Activated T-cell treated with anti-CD3 and anti-CD28 coated beads, Interleukin-2, amount 50 U/mL, for 4 hours (primary cell): Measurements from ENCODE around the gene KCNQ1. TPM values are rescaled to one million over a fixed set of nuclear protein-coding genes. Genes with fewer than 3 reads are reported as not detected.

Experiments
- ATAC-seq, 2 donors: fragments of 200-7000 bp; cut with Tn5 transposase; one replicate each; pipeline ENCODE4 v1.10.0; 2021
- DNase-seq: peaks from one replicate; pipeline ENCODE4 v3.0.0-alpha.2; 2020
- H3K27me3 Mint-ChIP-seq: one replicate; pipeline ENCODE4 v1.8.0; 2021; ENCODE audit warnings: low read depth, mixed read lengths
- H3K36me3 Mint-ChIP-seq: one replicate; pipeline ENCODE4 v1.8.0; 2022; ENCODE audit warnings: mixed read lengths; ENCODE audit not compliant: insufficient read depth
- H3K4me1 Mint-ChIP-seq: one replicate; pipeline ENCODE4 v1.8.0; 2021; ENCODE audit warnings: low read depth, mixed read lengths
- H3K4me3 Mint-ChIP-seq: one replicate; pipeline ENCODE4 v1.8.0; 2021; ENCODE audit warnings: mild to moderate bottlenecking, moderate library complexity, mixed read lengths
- H3K9me3 Mint-ChIP-seq: one replicate; pipeline ENCODE4 v1.8.0; 2021; ENCODE audit warnings: mixed read lengths
- total RNA-seq, 3 donors: library from RNA; stranded (reverse); gene quantifications; one replicate each; pipeline ENCODE4 v1.2.1, GENCODE V29; 2021

KCNQ1 gene
- total RNA-seq, 3 donors from 2014 or later, result 2.3 to 3.0 (median 2.8) TPM

- Mint-ChIP-seq H3K27me3 (no peaks in the 10 kb centered on the region), H3K4me1 (peaks cover 3% of the 10 kb centered on the region), H3K36me3 (peaks cover 35% of the 10 kb centered on the region), H3K4me3 (no peak overlapping the region), H3K9me3 (peaks cover 35% of the 10 kb centered on the region)
- ATAC-seq (no peak), DNase-seq (no peak)
Observed at GRCh38 chr11:2818021-2818420, 373.2 kb downstream of the KCNQ1 start.

DNA sequence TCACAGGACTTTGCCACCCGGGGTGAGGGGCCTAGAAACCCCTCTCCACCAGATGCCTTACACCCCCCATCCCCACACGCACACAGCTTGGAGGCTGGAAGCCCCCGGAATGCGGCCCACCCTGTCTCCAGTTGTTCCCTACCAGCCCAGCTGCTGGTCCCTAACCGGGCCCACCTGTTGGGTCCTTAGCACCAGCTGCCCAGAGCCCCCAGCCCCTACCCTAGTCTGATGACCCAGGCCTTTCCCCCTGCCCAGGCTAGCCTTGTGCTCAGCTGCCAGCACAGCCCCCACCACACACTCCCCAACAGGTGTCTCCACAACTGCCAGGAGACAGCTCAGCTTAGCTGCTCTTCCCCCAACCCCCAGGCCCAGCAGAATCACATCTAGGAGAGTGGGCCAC is 373.7 kb downstream of the KCNQ1 start:
- peaks cover 39% of the 10 kb centered on the region for H3K36me3 Mint-ChIP-seq
- H3K9me3 Mint-ChIP-seq, result peaks cover 39% of the 10 kb centered on the region
- H3K27me3 Mint-ChIP-seq, result no peaks in the 10 kb centered on the region
- ATAC-seq, result no peak
- no peak for DNase-seq
- no peak overlapping the region for H3K4me3 Mint-ChIP-seq
- peaks cover under 1% of the 10 kb centered on the region for H3K4me1 Mint-ChIP-seq

- DNase-seq, result no peak
- H3K9me3 Mint-ChIP-seq, result peaks cover 39% of the 10 kb centered on the region
- H3K36me3 Mint-ChIP-seq, result peaks cover 34% of the 10 kb centered on the region
- H3K27me3 Mint-ChIP-seq, result no peaks in the 10 kb centered on the region
- H3K4me3 Mint-ChIP-seq, result no peak overlapping the region
- H3K4me1 Mint-ChIP-seq, result no peaks in the 10 kb centered on the region
- ATAC-seq, result no peak
Observed at GRCh38 chr11:2819316-2819715, 374.5 kb downstream of the KCNQ1 start.

DNA sequence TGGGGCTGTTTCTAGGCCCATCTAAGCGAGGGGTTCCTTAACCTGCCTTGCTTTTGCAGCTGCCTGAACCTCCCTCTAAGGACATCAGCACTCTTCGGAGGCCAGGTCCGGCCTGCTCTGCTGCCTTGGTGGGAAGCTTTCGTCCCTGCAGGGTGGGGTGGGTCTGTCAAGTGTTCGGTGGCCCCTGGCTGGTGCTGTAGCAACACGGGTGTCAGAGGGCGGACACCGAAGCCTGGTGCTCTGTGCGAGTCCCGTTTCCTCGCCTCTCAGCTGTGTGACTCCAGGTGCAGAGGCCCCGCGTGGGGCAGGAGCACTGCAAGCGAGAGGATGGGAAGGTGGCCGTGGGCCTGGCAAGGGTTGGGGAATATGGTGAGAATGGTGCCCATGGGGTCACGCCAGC is 376.2 kb downstream of the KCNQ1 start:
- peaks cover 32% of the 10 kb centered on the region for H3K36me3 Mint-ChIP-seq
- ATAC-seq (no peak), DNase-seq (no peak)
- no peak overlapping the region for H3K4me3 Mint-ChIP-seq
- H3K9me3 Mint-ChIP-seq, result peaks cover 36% of the 10 kb centered on the region
- no peaks in the 10 kb centered on the region for H3K27me3 Mint-ChIP-seq
- no peaks in the 10 kb centered on the region for H3K4me1 Mint-ChIP-seq

- Mint-ChIP-seq H3K36me3 (peaks cover 31% of the 10 kb centered on the region), H3K4me3 (no peak overlapping the region), H3K9me3 (peaks cover 33% of the 10 kb centered on the region), H3K4me1 (no peaks in the 10 kb centered on the region), H3K27me3 (no peaks in the 10 kb centered on the region)
- ATAC-seq, result no peak
- no peak for DNase-seq
Observed at GRCh38 chr11:2821891-2822290, 377.1 kb downstream of the KCNQ1 start.

DNA sequence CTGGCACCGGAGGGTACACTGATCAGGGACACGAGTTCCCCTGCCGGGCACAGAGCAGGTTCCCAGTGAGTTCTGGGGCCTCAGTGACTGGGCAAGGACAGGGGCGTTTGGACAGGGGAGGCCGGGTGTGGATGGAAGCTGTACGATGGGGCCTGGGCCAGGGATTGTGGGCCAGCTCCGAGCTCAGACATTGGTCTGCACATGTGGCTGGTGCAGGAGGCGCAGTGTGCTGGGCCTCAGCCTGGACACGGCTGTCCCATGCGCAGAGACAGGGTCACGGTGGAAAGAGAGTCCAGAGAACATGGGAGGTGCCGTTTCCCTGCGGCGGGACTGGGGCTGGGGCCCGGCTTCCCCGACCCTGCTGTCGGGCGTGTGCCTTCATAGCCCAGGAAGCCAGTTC is 380.0 kb downstream of the KCNQ1 start:
- Mint-ChIP-seq H3K4me3 (no peak overlapping the region), H3K4me1 (no peaks in the 10 kb centered on the region), H3K9me3 (peaks cover 42% of the 10 kb centered on the region), H3K36me3 (peaks cover 40% of the 10 kb centered on the region), H3K27me3 (no peaks in the 10 kb centered on the region)
- no peak for DNase-seq
- no peak for ATAC-seq

- DNase-seq, result no peak
- ATAC-seq, result no peak
- H3K4me3 Mint-ChIP-seq, result no peak overlapping the region
- no peaks in the 10 kb centered on the region for H3K27me3 Mint-ChIP-seq
- H3K9me3 Mint-ChIP-seq, result peaks cover 40% of the 10 kb centered on the region
- no peaks in the 10 kb centered on the region for H3K4me1 Mint-ChIP-seq
- peaks cover 37% of the 10 kb centered on the region for H3K36me3 Mint-ChIP-seq
Observed at GRCh38 chr11:2825261-2825888, 380.6 kb downstream of the KCNQ1 start.

- Mint-ChIP-seq H3K36me3 (peaks cover 33% of the 10 kb centered on the region), H3K9me3 (peaks cover 40% of the 10 kb centered on the region), H3K4me3 (no peak overlapping the region), H3K27me3 (no peaks in the 10 kb centered on the region), H3K4me1 (no peaks in the 10 kb centered on the region)
- no peak for DNase-seq
- no peak for ATAC-seq
Observed at GRCh38 chr11:2825889-2826678, 381.3 kb downstream of the KCNQ1 start.

GRCh38 chr11:2826679-2827056 is 381.9 kb downstream of the KCNQ1 start:
- Mint-ChIP-seq H3K4me3 (no peak overlapping the region), H3K27me3 (no peaks in the 10 kb centered on the region), H3K9me3 (peaks cover 40% of the 10 kb centered on the region), H3K4me1 (no peaks in the 10 kb centered on the region), H3K36me3 (peaks cover 32% of the 10 kb centered on the region)
- DNase-seq (no peak), ATAC-seq (no peak)

- Mint-ChIP-seq H3K4me3 (no peak overlapping the region), H3K9me3 (peaks cover 34% of the 10 kb centered on the region), H3K4me1 (no peaks in the 10 kb centered on the region), H3K36me3 (peaks cover 29% of the 10 kb centered on the region), H3K27me3 (no peaks in the 10 kb centered on the region)
- no peak for DNase-seq
- ATAC-seq, result no peak
Observed at GRCh38 chr11:2827256-2827655, 382.4 kb downstream of the KCNQ1 start.

DNA sequence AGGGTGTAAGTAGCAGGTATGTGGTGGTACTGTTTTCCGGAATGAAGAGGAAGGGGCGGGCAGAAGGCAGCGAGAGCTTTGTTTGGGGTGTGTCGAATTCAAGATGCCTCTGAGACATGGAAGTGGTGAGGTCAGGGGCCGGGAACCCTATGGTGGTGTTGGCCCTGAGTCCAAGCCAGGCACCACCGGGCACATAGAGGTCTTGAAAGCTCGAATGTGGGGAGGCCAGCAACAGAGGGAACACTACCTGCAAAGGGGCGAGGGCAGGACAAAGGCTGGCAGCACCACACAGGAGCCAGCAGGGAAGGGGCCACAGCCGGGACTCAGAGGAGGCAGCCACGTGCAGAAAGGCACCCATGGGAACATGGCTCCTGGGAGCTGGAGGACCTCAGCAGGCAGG is 383.0 kb downstream of the KCNQ1 start:
- no peak overlapping the region for H3K4me3 Mint-ChIP-seq
- H3K9me3 Mint-ChIP-seq, result peaks cover 29% of the 10 kb centered on the region
- no peaks in the 10 kb centered on the region for H3K4me1 Mint-ChIP-seq
- no peak for ATAC-seq
- no peaks in the 10 kb centered on the region for H3K27me3 Mint-ChIP-seq
- peaks cover 24% of the 10 kb centered on the region for H3K36me3 Mint-ChIP-seq
- no peak for DNase-seq

GRCh38 chr11:2828585-2829330 is 383.9 kb downstream of the KCNQ1 start:
- Mint-ChIP-seq H3K4me3 (no peak overlapping the region), H3K9me3 (peaks cover 23% of the 10 kb centered on the region)

GRCh38 chr11:2830030-2830812 is 385.4 kb downstream of the KCNQ1 start:
- ATAC-seq, result no peak
- DNase-seq, result no peak
- H3K4me1 Mint-ChIP-seq, result no peaks in the 10 kb centered on the region
- no peak overlapping the region for H3K4me3 Mint-ChIP-seq
- peaks cover 23% of the 10 kb centered on the region for H3K9me3 Mint-ChIP-seq
- no peaks in the 10 kb centered on the region for H3K27me3 Mint-ChIP-seq
- peaks cover 18% of the 10 kb centered on the region for H3K36me3 Mint-ChIP-seq

More at GRCh38 chr11:2828585-2829330, 383.9 kb downstream of the KCNQ1 start:
- no peak for ATAC-seq
- peaks cover 18% of the 10 kb centered on the region for H3K36me3 Mint-ChIP-seq
- DNase-seq, result no peak
- no peaks in the 10 kb centered on the region for H3K4me1 Mint-ChIP-seq
- H3K27me3 Mint-ChIP-seq, result no peaks in the 10 kb centered on the region

GRCh38 chr11:2830886-2831285 is 386.1 kb downstream of the KCNQ1 start:
- no peak for DNase-seq
- Mint-ChIP-seq H3K36me3 (peaks cover 18% of the 10 kb centered on the region), H3K4me1 (no peaks in the 10 kb centered on the region), H3K4me3 (no peak overlapping the region), H3K9me3 (peaks cover 23% of the 10 kb centered on the region), H3K27me3 (no peaks in the 10 kb centered on the region)
- ATAC-seq, result no peak
